Activated CD4-positive, alpha-beta T cell treated with anti-CD3 and anti-CD28 coated beads, Interleukin-2, amount 10 ng/mL, durations not matched to agents 24 days and 14 days (primary cell): ENCODE results near the gene DIPK2B. TPM values are rescaled to one million over a fixed set of nuclear protein-coding genes. Genes with fewer than 3 reads are reported as not detected.
A peak's percentile ranks its signal among the peaks of the same experiment; 100 is the strongest.

Experiments
- DNase-seq: peaks from one replicate; pipeline ENCODE4 v3.0.0; 2022
- H3K27ac Mint-ChIP-seq: one replicate; pipeline ENCODE4 v1.8.0; 2022; ENCODE audit warnings: mild to moderate bottlenecking, mixed read lengths
- H3K27me3 Mint-ChIP-seq: one replicate; pipeline ENCODE4 v1.8.0; 2022; ENCODE audit warnings: mixed read lengths
- H3K36me3 Mint-ChIP-seq: one replicate; pipeline ENCODE4 v1.8.0; 2022; ENCODE audit warnings: low read depth, mild to moderate bottlenecking, mixed read lengths
- H3K4me1 Mint-ChIP-seq: one replicate; pipeline ENCODE4 v1.8.0; 2021; ENCODE audit warnings: mixed read lengths
- H3K4me3 Mint-ChIP-seq: one replicate; pipeline ENCODE4 v1.8.0; 2022; ENCODE audit warnings: mild to moderate bottlenecking, moderate library complexity, mixed read lengths
- H3K9me3 Mint-ChIP-seq: one replicate; pipeline ENCODE4 v1.8.0; 2021; ENCODE audit warnings: mixed read lengths
- intact Hi-C: fragments of 100-400 bp; cut with micrococcal nuclease; formaldehyde crosslinking; loops from one replicate; pipeline ENCODE4 v1.15.1; 2023
- total RNA-seq: library from RNA; stranded (reverse); gene quantifications from 2 replicates; pipeline ENCODE4 v1.2.3, GENCODE V29; 2022

The DIPK2B gene
- total RNA-seq, 1 donor from 2014 or later: not detected

- H3K27ac Mint-ChIP-seq: peak overlapping the region; percentile 78
- peaks cover 24% of the 10 kb centered on the region for H3K4me1 Mint-ChIP-seq
- H3K36me3 Mint-ChIP-seq: no peaks in the 10 kb centered on the region
- H3K4me3 Mint-ChIP-seq: peak overlapping the region; percentile 67
- no peaks in the 10 kb centered on the region for H3K27me3 Mint-ChIP-seq
- no peaks in the 10 kb centered on the region for H3K9me3 Mint-ChIP-seq
- intact Hi-C loops: loop anchor here (10.0 kb wide), 1 partner anchor 117 kb away; no protein-coding TSS in a partner anchor
- DNase-seq: no peak
These were observed 8.8 kb downstream of the DIPK2B start for GRCh38 chrX:45191820-45192409.

DNA sequence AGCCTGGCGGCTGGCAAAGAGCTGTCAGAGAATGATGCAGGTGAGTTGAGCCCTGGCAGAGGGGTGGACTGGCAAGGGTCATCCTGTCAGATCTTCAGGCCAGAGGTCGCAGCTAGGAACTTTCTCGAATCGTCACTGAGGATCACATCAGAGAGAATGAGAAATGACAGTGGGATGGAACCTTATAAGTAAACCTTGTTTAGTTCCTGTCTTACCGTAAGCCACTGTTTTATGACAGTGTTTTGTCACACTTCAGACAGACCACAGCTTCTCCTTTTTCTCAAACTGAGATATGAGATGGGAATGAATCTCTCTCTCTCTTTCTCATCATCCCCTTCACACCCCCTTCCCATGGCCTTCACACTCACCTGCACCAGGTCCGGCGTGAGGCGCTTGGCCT lies 9.3 kb downstream of the DIPK2B start:
- peak; percentile 57 for DNase-seq
- no peaks in the 10 kb centered on the region for H3K27me3 Mint-ChIP-seq
- no peaks in the 10 kb centered on the region for H3K9me3 Mint-ChIP-seq
- peaks cover 26% of the 10 kb centered on the region for H3K4me1 Mint-ChIP-seq
- intact Hi-C loops: loop anchor here (10.0 kb wide), 1 partner anchor 117 kb away; no protein-coding TSS in a partner anchor
- no peaks in the 10 kb centered on the region for H3K36me3 Mint-ChIP-seq
- H3K27ac Mint-ChIP-seq: peak overlapping the region; percentile 83
- H3K4me3 Mint-ChIP-seq: peak overlapping the region; percentile 67

DNA sequence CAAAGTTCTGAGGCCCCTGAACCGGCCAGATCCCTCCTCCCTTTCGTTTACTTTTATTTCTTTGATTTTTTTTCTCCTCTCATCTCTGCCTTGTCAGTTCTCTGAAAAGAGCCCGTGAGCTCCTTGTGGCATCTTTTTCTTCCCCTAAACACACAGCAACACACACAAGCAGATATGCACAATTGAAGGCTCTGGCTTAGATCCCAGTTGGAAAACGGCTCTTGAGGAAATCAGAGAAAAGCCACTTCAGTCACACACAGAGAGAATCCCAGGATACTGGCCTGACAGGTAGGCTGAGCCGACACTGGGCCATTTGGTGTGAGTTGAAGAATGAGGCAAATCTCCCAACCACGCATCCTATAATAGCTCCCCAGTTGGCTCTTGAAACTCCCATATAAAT lies 12.9 kb downstream of the DIPK2B start:
- Mint-ChIP-seq H3K4me1 (peaks cover 26% of the 10 kb centered on the region), H3K27me3 (no peaks in the 10 kb centered on the region), H3K9me3 (no peaks in the 10 kb centered on the region), H3K36me3 (no peaks in the 10 kb centered on the region), H3K27ac (peak overlapping the region; percentile 85), H3K4me3 (peak overlapping the region; percentile 86)
- DNase-seq: no peak
- intact Hi-C loops: no loop called here

- H3K4me1 Mint-ChIP-seq: peaks cover 20% of the 10 kb centered on the region
- no peak for DNase-seq
- peak overlapping the region; percentile 86 for H3K4me3 Mint-ChIP-seq
- H3K9me3 Mint-ChIP-seq: no peaks in the 10 kb centered on the region
- no peaks in the 10 kb centered on the region for H3K36me3 Mint-ChIP-seq
- no peak overlapping the region for H3K27ac Mint-ChIP-seq
- H3K27me3 Mint-ChIP-seq: no peaks in the 10 kb centered on the region
- intact Hi-C loops: no loop called here
These were observed 14.0 kb downstream of the DIPK2B start for GRCh38 chrX:45186643-45187026.

GRCh38 chrX:45184211-45184610 lies 16.5 kb downstream of the DIPK2B start:
- intact Hi-C loops: no loop called here
- no peaks in the 10 kb centered on the region for H3K27me3 Mint-ChIP-seq
- no peak overlapping the region for H3K27ac Mint-ChIP-seq
- DNase-seq: no peak
- peaks cover 9% of the 10 kb centered on the region for H3K4me1 Mint-ChIP-seq
- no peak overlapping the region for H3K4me3 Mint-ChIP-seq
- no peaks in the 10 kb centered on the region for H3K36me3 Mint-ChIP-seq
- H3K9me3 Mint-ChIP-seq: no peaks in the 10 kb centered on the region

DNA sequence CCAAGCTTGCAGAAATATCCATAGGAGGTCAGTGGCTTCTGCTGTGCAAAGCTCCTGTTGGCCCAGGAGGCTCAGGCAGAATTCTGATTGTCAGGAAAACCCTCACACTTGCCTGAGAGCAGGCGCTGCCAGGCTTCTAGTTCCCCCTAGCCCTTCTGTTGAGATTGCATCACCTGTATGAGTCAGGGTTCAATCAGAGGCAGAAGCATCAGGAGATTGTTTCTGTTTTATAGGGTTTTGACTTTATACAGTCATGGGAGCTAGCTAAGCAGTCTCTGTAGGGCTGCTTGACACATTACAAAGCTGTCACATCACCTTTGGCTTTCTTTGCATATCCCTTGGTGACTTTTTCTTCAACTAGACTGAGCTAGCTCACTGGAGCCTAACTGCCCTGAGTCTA lies 27.8 kb downstream of the DIPK2B start:
- Mint-ChIP-seq H3K36me3 (no peaks in the 10 kb centered on the region), H3K27me3 (no peaks in the 10 kb centered on the region), H3K4me3 (no peak overlapping the region), H3K27ac (no peak overlapping the region), H3K4me1 (no peaks in the 10 kb centered on the region), H3K9me3 (peaks cover 3% of the 10 kb centered on the region)
- DNase-seq: no peak
- intact Hi-C loops: no loop called here

DNA sequence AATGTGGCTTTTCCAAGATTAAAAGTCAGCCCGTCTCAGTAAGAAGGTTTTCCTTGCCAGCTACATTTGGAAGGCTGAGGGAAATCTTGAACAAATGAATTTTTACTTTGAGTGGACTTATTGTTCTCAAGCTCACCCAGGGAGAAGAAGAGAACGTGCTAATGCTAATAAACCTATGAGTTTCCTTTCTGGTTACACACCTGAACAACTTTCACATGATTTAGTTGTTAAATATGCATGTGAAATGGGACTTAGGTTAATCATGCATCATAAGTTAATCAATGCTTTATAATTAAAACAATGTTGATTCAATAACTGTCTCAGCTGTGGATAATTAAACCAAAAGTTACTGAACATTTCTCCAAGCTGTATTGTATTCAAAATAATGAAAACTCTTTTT lies 33.9 kb downstream of the DIPK2B start:
- H3K4me3 Mint-ChIP-seq: no peak overlapping the region
- H3K4me1 Mint-ChIP-seq: no peaks in the 10 kb centered on the region
- no peaks in the 10 kb centered on the region for H3K36me3 Mint-ChIP-seq
- no peaks in the 10 kb centered on the region for H3K9me3 Mint-ChIP-seq
- intact Hi-C loops: no loop called here
- DNase-seq: no peak
- no peaks in the 10 kb centered on the region for H3K27me3 Mint-ChIP-seq
- no peak overlapping the region for H3K27ac Mint-ChIP-seq

DNA sequence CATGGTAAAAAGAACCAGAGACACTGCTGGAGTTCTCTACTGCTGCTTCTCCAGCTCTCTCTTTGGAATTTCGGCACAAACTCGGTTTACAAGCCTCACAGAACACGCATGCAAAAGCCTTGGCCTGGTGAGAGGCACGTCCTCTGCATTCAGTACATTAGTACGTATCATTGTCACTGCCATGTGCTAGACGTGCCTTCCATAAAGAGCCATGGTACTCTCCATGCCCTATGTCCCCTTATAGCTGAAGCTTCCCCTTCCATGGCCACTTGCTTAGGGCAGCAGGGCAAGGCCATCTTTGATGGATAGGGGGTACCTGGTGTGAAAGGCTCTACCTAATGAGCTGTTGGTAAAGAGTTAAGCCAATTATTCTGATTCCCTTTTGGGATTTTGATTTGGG lies 35.0 kb downstream of the DIPK2B start:
- intact Hi-C loops: no loop called here
- no peaks in the 10 kb centered on the region for H3K36me3 Mint-ChIP-seq
- H3K4me3 Mint-ChIP-seq: no peak overlapping the region
- H3K27ac Mint-ChIP-seq: no peak overlapping the region
- H3K27me3 Mint-ChIP-seq: no peaks in the 10 kb centered on the region
- no peaks in the 10 kb centered on the region for H3K9me3 Mint-ChIP-seq
- no peak for DNase-seq
- H3K4me1 Mint-ChIP-seq: no peaks in the 10 kb centered on the region

DNA sequence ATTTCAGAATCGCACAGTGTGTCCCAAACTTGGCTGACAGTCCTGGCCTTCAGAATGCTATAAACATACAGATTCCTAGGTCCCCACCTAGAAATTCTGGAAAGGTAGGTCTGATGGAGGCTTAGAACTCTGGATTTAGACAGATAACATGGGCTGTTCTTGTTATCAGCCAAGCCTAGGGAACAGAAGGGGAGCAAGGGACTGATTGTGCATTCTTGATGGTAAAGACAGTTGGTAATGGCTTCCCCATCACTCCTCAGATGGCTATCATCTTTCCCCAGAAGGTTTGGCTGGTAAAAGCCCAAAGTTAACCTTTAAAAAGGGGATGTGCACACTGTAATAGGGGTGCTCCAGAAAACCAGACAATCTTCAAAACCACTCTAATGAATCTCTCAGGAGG lies 35.7 kb downstream of the DIPK2B start:
- Mint-ChIP-seq H3K36me3 (no peaks in the 10 kb centered on the region), H3K9me3 (no peaks in the 10 kb centered on the region), H3K4me3 (no peak overlapping the region), H3K4me1 (no peaks in the 10 kb centered on the region), H3K27ac (no peak overlapping the region), H3K27me3 (no peaks in the 10 kb centered on the region)
- intact Hi-C loops: no loop called here
- DNase-seq: no peak

DNA sequence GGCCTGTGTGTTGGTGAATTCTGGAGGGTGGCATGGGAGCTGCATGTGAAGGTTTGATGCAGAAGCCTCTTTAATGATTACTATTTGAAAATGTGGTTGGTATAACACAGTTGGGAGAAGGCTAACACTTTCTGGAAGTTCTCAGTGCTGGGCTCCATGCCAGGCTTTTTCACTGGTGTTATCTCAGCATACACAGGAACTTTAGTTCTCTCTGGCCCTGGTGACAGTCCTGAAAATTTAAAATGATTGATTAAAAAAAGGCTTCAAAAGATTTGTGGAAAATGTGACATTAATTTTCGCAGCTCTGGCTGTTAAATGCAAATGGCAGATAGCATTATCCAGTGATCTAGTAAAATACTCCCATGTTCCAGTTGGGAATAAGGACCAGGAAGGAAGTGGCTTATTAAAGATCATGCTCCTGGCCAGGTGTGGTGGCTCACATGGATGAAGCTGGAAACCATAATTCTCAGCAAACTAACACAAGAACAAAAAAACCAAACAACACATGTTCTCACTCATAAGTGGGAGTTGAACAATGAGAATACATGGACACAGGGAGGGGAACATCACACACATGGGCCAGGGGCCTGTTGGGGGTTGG lies 36.6 kb downstream of the DIPK2B start:
- no peak for DNase-seq
- no peaks in the 10 kb centered on the region for H3K27me3 Mint-ChIP-seq
- H3K4me1 Mint-ChIP-seq: no peaks in the 10 kb centered on the region
- intact Hi-C loops: no loop called here
- H3K9me3 Mint-ChIP-seq: no peaks in the 10 kb centered on the region
- no peak overlapping the region for H3K27ac Mint-ChIP-seq
- no peaks in the 10 kb centered on the region for H3K36me3 Mint-ChIP-seq
- no peak overlapping the region for H3K4me3 Mint-ChIP-seq

DNA sequence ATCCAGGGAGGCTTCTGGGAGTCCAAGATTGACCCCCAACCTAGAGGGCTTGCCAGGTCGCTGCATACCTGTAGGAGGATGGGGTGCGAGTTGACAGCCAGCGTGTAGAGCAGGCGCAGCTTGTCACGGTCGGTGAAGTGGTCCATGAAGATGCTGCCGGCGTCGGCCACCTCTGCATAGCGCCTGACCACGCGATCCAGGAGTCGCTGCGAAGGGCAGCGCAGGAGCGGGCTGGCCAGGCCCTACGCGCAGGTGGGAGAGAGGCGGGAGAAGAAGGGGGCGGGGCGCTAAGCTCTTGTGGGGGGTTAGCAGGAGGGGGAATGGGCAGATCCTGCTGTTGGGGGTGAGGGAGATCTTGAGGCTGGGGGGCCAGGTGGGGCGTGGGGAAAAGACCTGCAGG lies 43.0 kb downstream of the DIPK2B start:
- intact Hi-C loops: no loop called here
- Mint-ChIP-seq H3K4me1 (no peaks in the 10 kb centered on the region), H3K27me3 (no peaks in the 10 kb centered on the region), H3K27ac (no peak overlapping the region), H3K4me3 (no peak overlapping the region), H3K9me3 (no peaks in the 10 kb centered on the region), H3K36me3 (no peaks in the 10 kb centered on the region)
- no peak for DNase-seq

GRCh38 chrX:45154462-45154861 lies 46.2 kb downstream of the DIPK2B start:
- intact Hi-C loops: no loop called here
- Mint-ChIP-seq H3K27ac (no peak overlapping the region), H3K9me3 (no peaks in the 10 kb centered on the region), H3K36me3 (no peaks in the 10 kb centered on the region), H3K27me3 (no peaks in the 10 kb centered on the region), H3K4me3 (no peak overlapping the region), H3K4me1 (no peaks in the 10 kb centered on the region)
- DNase-seq: no peak

GRCh38 chrX:45154033-45154360 lies 46.7 kb downstream of the DIPK2B start:
- no peak overlapping the region for H3K27ac Mint-ChIP-seq
- H3K27me3 Mint-ChIP-seq: no peaks in the 10 kb centered on the region
- intact Hi-C loops: no loop called here
- no peaks in the 10 kb centered on the region for H3K36me3 Mint-ChIP-seq
- no peaks in the 10 kb centered on the region for H3K4me1 Mint-ChIP-seq
- no peak overlapping the region for H3K4me3 Mint-ChIP-seq
- no peak for DNase-seq
- no peaks in the 10 kb centered on the region for H3K9me3 Mint-ChIP-seq
